Ovary (tissue), 9 donors: ENCODE measurements around the gene CRY1. TPM values are rescaled to one million over a fixed set of nuclear protein-coding genes. Genes with fewer than 3 reads are reported as not detected.

Experiments used
- DNase-seq, 5 donors: peaks; one replicate each; pipeline ENCODE4 v3.0.0-alpha.2; 2019 to 2020
- H3K27ac ChIP-seq, 2 donors: fragments of 200-600 bp; one replicate each; pipeline versions ENCODE4 v1.5.1 to v1.8.0; 2019 to 2022
- H3K27me3 ChIP-seq: fragments of 200-600 bp; one replicate; pipeline ENCODE4 v1.8.0; 2022
- H3K36me3 ChIP-seq: fragments of 200-600 bp; sonication (generic); one replicate; pipeline ENCODE4 v1.5.1; 2019
- H3K4me1 ChIP-seq: one replicate; pipeline ENCODE4 v1.8.1; 2013; ENCODE audit warnings: mild to moderate bottlenecking, moderate library complexity; ENCODE audit not compliant: insufficient read depth
- H3K4me3 ChIP-seq: fragments of 200-600 bp; sonication (generic); one replicate; pipeline ENCODE4 v1.5.1; 2017
- H3K9me3 ChIP-seq, 2 donors: fragments of 200-600 bp in 1 of 2; sonication (generic) in 1 of 2; one replicate each; pipeline versions ENCODE4 v1.5.1 to v1.8.1; 2013 to 2019; ENCODE audit warnings: mild to moderate bottlenecking in 1 of 2, moderate library complexity in 1 of 2
- EP300 ChIP-seq: sonication (generic); formaldehyde crosslinking; IDR thresholded peaks from one replicate; pipeline ENCODE4 v1.6.1; 2017; ENCODE audit warnings: antibody characterized with exemption
- POLR2A ChIP-seq: fragments of 450-650 bp; IDR thresholded peaks from one replicate; pipeline ENCODE4 v1.6.1; 2017; ENCODE audit warnings: antibody characterized with exemption, mild to moderate bottlenecking, moderate library complexity
- WGBS, 3 donors: extraction: QIAGEN DNeasy Blood & Tissue Kit in 1 of 3; methylation state at CpG; one replicate each; pipeline versions ENCODE4 v1.1.5 to v1.1.7; 2013 to 2017; 5-methylcytosine and 5-hydroxymethylcytosine counted together
- intact Hi-C, 4 donors: fragments of 100-400 bp; cut with DNase I; formaldehyde crosslinking; loops; one replicate each; pipeline versions ENCODE4 v1.11.0 to v1.15.1; 2022 to 2023
- polyA plus RNA-seq, 2 donors: library from polyadenylated mRNA; stranded (reverse); fragments of 200-250 nt in 1 of 2; fragments of 350-450 nt in 1 of 2; fragmentation: Illumina TruSeq in 1 of 2; extraction: RNeasy Lipid Tissue Mini Kit (QIAGEN cat#74804) in 1 of 2; gene quantifications; one replicate each; pipeline ENCODE4 v1.2.3, GENCODE V29; 2013 to 2014
- total RNA-seq, 7 donors: library from RNA; depleted of rRNA in 2 of 7; stranded (reverse); fragments of >200 nt in 2 of 7; fragmentation: NEBNext Ultra II Directional in 3 of 7; extraction: Animal tissue kit (Norgen Biotek cat#: 25700) in 3 of 7; gene quantifications; one replicate each; pipeline versions ENCODE4 v1.1.0 to v1.2.4, GENCODE V29; 2016 to 2023
- TF ChIP-seq, protein P1 (sequence below), 3 donors: fragments of 450-650 bp in 2 of 3; fragments of 200-600 bp in 1 of 3; IDR thresholded peaks; one replicate each; pipeline versions ENCODE4 v1.5.1 to v1.8.0; 2016 to 2022; ENCODE audit warnings: antibody characterized with exemption in 3 of 3, mild to moderate bottlenecking in 1 of 3
- donor health status: DM: no; HTN: no; CAD: no; lungs with moderate emphysema.
- donor health status: DM: no; HTN: no; CAD: no.
- donor health status: Bipolar disorder and iron deficiency.
- donor health status: DM: yes; HTN: yes; CAD: no.
- donor health status: DM: no; HTN: no; CAD: no.
- donor health status: DM: yes; HTN: yes; CAD: no.

The CRY1 gene
- total and polyA plus RNA-seq, 9 donors, result 8.3 to 49.1 (median 14.5) TPM

DNA sequence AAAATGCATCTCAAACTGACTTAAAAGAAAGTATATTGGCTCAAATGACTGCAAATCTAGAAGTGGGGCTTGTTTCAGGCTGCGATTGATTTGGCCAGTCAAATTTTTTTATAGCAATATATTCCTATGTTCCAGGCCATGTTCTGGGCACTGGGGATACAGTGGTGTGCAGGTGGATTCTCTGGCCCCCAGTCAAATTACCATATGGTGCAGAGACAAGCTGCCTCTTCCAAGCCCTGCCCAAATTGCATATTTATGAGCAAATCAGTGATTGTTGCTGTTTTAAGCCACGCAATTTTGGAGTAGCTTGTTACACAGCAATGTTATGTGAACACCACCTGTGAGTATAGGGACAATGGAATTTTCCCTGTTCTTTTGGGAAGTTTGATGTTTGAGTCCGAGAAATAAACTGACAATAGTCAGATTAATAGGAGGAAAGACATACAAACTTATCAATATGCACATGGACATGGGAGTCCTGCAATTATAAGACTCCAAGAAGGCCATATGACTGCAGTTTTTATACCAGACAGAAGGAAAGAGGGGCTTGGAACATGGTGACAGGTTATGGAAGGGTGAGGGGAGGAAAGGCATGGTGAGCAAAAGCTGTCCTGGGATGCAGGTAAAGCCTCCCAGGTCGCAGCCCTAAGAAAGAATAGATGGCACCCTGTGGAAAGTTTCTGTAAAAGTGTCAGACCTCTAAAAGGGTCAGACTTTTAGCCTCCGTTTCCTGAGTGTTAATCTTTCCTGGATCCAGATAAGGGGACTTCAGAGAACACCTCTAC lies 13.1 kb upstream of the CRY1 start:
- no peak overlapping the region for H3K27ac ChIP-seq
- H3K36me3 ChIP-seq, result no peaks in the 10 kb centered on the region
- H3K9me3 ChIP-seq, result no peaks in the 10 kb centered on the region
- H3K4me1 ChIP-seq, result no peaks in the 10 kb centered on the region
- intact Hi-C loops, result no loop called here
- no peaks in the 10 kb centered on the region for H3K27me3 ChIP-seq
- 49 to 65% (median 51%) methylated on average over 5 of the region's 5 CpGs for WGBS, 3 donors
- TF ChIP-seq EP300 (no peak), POLR2A (no peak)
- TF ChIP-seq, protein P1, sequence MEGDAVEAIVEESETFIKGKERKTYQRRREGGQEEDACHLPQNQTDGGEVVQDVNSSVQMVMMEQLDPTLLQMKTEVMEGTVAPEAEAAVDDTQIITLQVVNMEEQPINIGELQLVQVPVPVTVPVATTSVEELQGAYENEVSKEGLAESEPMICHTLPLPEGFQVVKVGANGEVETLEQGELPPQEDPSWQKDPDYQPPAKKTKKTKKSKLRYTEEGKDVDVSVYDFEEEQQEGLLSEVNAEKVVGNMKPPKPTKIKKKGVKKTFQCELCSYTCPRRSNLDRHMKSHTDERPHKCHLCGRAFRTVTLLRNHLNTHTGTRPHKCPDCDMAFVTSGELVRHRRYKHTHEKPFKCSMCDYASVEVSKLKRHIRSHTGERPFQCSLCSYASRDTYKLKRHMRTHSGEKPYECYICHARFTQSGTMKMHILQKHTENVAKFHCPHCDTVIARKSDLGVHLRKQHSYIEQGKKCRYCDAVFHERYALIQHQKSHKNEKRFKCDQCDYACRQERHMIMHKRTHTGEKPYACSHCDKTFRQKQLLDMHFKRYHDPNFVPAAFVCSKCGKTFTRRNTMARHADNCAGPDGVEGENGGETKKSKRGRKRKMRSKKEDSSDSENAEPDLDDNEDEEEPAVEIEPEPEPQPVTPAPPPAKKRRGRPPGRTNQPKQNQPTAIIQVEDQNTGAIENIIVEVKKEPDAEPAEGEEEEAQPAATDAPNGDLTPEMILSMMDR (IDR thresholded peaks at IDR 0.05), result no peak
- DNase-seq, result no peak
- no peak overlapping the region for H3K4me3 ChIP-seq

DNA sequence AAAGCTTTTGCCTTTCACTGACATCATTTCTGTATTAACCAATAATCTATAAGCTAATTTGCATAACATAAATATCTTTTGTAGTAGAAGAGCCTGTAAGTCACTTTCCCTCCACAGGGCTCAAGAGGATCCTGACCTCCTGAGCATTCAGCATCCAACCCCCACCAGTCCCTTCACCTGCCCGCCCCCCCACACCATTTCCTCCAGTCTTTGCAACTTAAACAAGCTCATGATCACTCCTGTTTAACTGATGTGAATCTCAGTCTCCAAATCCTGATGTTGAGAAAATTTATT lies 12.0 kb upstream of the CRY1 start:
- H3K27ac ChIP-seq, result no peak overlapping the region
- no peaks in the 10 kb centered on the region for H3K9me3 ChIP-seq
- intact Hi-C loops, result no loop called here
- DNase-seq, result no peak
- no peaks in the 10 kb centered on the region for H3K36me3 ChIP-seq
- TF ChIP-seq, protein P1 (IDR thresholded peaks at IDR 0.05), result no peak
- no peak for TF ChIP-seq EP300
- TF ChIP-seq POLR2A, result no peak
- no peak overlapping the region for H3K4me3 ChIP-seq
- no peaks in the 10 kb centered on the region for H3K27me3 ChIP-seq
- no peaks in the 10 kb centered on the region for H3K4me1 ChIP-seq
- 48 to 66% (median 59%) methylated on average over 1 of the region's 1 CpG for WGBS, 3 donors

- no peaks in the 10 kb centered on the region for H3K36me3 ChIP-seq
- no peaks in the 10 kb centered on the region for H3K27me3 ChIP-seq
- no peak overlapping the region for H3K27ac ChIP-seq
- TF ChIP-seq POLR2A (no peak), EP300 (no peak)
- TF ChIP-seq, protein P1 (IDR thresholded peaks at IDR 0.05), result no peak
- intact Hi-C loops, result no loop called here
- no peak overlapping the region for H3K4me3 ChIP-seq
- no peaks in the 10 kb centered on the region for H3K9me3 ChIP-seq
- H3K4me1 ChIP-seq, result no peaks in the 10 kb centered on the region
- DNase-seq, result no peak
Observed at GRCh38 chr12:107103516-107103915, 10.2 kb upstream of the CRY1 start.

DNA sequence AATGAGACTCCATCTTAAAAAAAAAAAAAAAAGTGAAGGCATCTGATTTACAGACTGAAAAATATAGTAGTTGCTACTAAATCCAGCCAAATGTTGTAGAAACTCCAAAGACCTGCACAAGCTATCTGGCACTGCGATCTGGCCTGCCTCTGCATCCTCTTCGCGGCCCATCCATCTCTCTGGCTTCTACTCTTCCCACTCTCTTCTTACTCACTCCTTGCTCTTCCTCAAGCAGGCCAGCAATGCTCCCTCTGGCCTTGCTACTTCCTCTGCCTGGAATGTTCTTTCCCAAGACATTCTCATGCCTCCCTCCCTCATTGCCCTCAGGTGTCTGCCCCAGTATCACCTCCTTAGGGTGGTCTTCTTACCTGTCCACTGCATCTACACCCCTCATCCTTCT lies 9.7 kb upstream of the CRY1 start:
- Histone ChIP-seq H3K4me3 (no peak overlapping the region), H3K4me1 (no peaks in the 10 kb centered on the region), H3K36me3 (no peaks in the 10 kb centered on the region), H3K27ac (no peak overlapping the region), H3K9me3 (no peaks in the 10 kb centered on the region), H3K27me3 (no peaks in the 10 kb centered on the region)
- TF ChIP-seq POLR2A (no peak), EP300 (no peak)
- TF ChIP-seq, protein P1 (IDR thresholded peaks at IDR 0.05), result no peak
- intact Hi-C loops, result no loop called here
- DNase-seq, result no peak
- 91 to 92% (median 92%) methylated on average over 3 of the region's 3 CpGs for WGBS, 3 donors
